ENCODE results near the gene HMX2. TPM values are rescaled to one million over a fixed set of nuclear protein-coding genes. Genes with fewer than 3 reads are reported as not detected.

The HMX2 gene
- polyA plus RNA-seq, 1 donor from 2014 or later, result not detected

- Histone ChIP-seq H3K9me2 (ENCODE audit: insufficient read depth, low read length) (no peaks in the 10 kb centered on the region), H3K27ac (ENCODE audit: low read length) (no peak overlapping the region), H3K9ac (ENCODE audit: low read length) (no peak overlapping the region), H3K36me3 (ENCODE audit: insufficient read depth, low read length) (no peaks in the 10 kb centered on the region), H2AFZ (ENCODE audit: low read depth, low read length) (no peak overlapping the region), H3F3A (ENCODE audit: insufficient read depth, low read length, poor library complexity, severe bottlenecking) (no peaks in the 10 kb centered on the region), H3K27me3 (ENCODE audit: insufficient read depth, low read depth, low read length) (peaks cover 100% of the 10 kb centered on the region), H3K9me3 (ENCODE audit: low read length) (no peaks in the 10 kb centered on the region), H3K4me2 (ENCODE audit: low read length) (no peak overlapping the region), H3K79me2 (replicated peaks; ENCODE audit: insufficient read depth, low read length) (no peaks in the 10 kb centered on the region), H4K20me1 (ENCODE audit: insufficient read depth) (no peaks in the 10 kb centered on the region), H3K4me3 (ENCODE audit: low read length) (no peak overlapping the region)
- TF ChIP-seq CTCF (IDR thresholded peaks at IDR 0.05; ENCODE audit: poor library complexity, severe bottlenecking), result no peak
- no peak for TF ChIP-seq POLR2AphosphoS5 (IDR thresholded peaks at IDR 0.05)
- no peak for TF ChIP-seq TAF1 (IDR thresholded peaks at IDR 0.05; ENCODE audit: low read depth)
- no peak for TF ChIP-seq EP300 (conservative IDR thresholded peaks at IDR 0.05; ENCODE audit: poor library complexity, severe bottlenecking)
- TF ChIP-seq REST (IDR thresholded peaks at IDR 0.05; ENCODE audit: borderline replicate concordance), result no peak
- no peak for TF ChIP-seq RAD21 (conservative IDR thresholded peaks at IDR 0.05)
- TF ChIP-seq SMC3 (conservative IDR thresholded peaks at IDR 0.05; ENCODE audit: poor library complexity), result no peak
- no peak for TF ChIP-seq MXI1 (conservative IDR thresholded peaks at IDR 0.05; ENCODE audit: poor library complexity, severe bottlenecking)
- TF ChIP-seq EZH2 (IDR thresholded peaks at IDR 0.05; ENCODE audit: borderline replicate concordance, insufficient read depth, low read length, poor library complexity, severe bottlenecking), result no peak
Observed at GRCh38 chr10:123141791-123142700, 5.9 kb upstream of the HMX2 start.

- no peaks in the 10 kb centered on the region for H3K79me2 ChIP-seq (replicated peaks; ENCODE audit: insufficient read depth, low read length)
- H3F3A ChIP-seq (ENCODE audit: insufficient read depth, low read length, poor library complexity, severe bottlenecking), result no peaks in the 10 kb centered on the region
- no peak for TF ChIP-seq EZH2 (IDR thresholded peaks at IDR 0.05; ENCODE audit: borderline replicate concordance, insufficient read depth, low read length, poor library complexity, severe bottlenecking)
- no peak for TF ChIP-seq EP300 (conservative IDR thresholded peaks at IDR 0.05; ENCODE audit: poor library complexity, severe bottlenecking)
- no peak for TF ChIP-seq MXI1 (conservative IDR thresholded peaks at IDR 0.05; ENCODE audit: poor library complexity, severe bottlenecking)
- TF ChIP-seq CTCF (IDR thresholded peaks at IDR 0.05; ENCODE audit: poor library complexity, severe bottlenecking), result no peak
- no peak for TF ChIP-seq REST (IDR thresholded peaks at IDR 0.05; ENCODE audit: borderline replicate concordance)
- TF ChIP-seq POLR2AphosphoS5 (IDR thresholded peaks at IDR 0.05), result no peak
- no peak for TF ChIP-seq TAF1 (IDR thresholded peaks at IDR 0.05; ENCODE audit: low read depth)
- no peak for TF ChIP-seq RAD21 (conservative IDR thresholded peaks at IDR 0.05)
- TF ChIP-seq SMC3 (conservative IDR thresholded peaks at IDR 0.05; ENCODE audit: poor library complexity), result no peak
- H3K9me3 ChIP-seq (ENCODE audit: low read length), result no peaks in the 10 kb centered on the region
- no peak overlapping the region for H2AFZ ChIP-seq (ENCODE audit: low read depth, low read length)
- H3K4me2 ChIP-seq (ENCODE audit: low read length), result no peak overlapping the region
- no peaks in the 10 kb centered on the region for H3K36me3 ChIP-seq (ENCODE audit: insufficient read depth, low read length)
- no peak overlapping the region for H3K4me3 ChIP-seq (ENCODE audit: low read length)
- H3K9me2 ChIP-seq (ENCODE audit: insufficient read depth, low read length), result no peaks in the 10 kb centered on the region
- H4K20me1 ChIP-seq (ENCODE audit: insufficient read depth), result no peaks in the 10 kb centered on the region
- H3K27ac ChIP-seq (ENCODE audit: low read length), result no peak overlapping the region
- no peak overlapping the region for H3K9ac ChIP-seq (ENCODE audit: low read length)
- H3K27me3 ChIP-seq (ENCODE audit: insufficient read depth, low read depth, low read length), result peaks cover 100% of the 10 kb centered on the region
Observed at GRCh38 chr10:123142701-123143161, 5.2 kb upstream of the HMX2 start.

All from neural cell (in vitro differentiated cells).